Progenitor cell of endocrine pancreas (in vitro differentiated cells): Measurements from ENCODE around the gene RALGAPB. TPM values are rescaled to one million over a fixed set of nuclear protein-coding genes. Genes with fewer than 3 reads are reported as not detected.

ENCODE experiments used
- DNase-seq: peaks from one replicate; pipeline ENCODE4 v3.0.0; 2021; ENCODE audit warnings: low spot score; ENCODE audit not compliant: unreplicated experiment
- H3K27ac Mint-ChIP-seq: 2 replicates; pipeline ENCODE4 v1.8.0; 2021; ENCODE audit warnings: mild to moderate bottlenecking, moderate library complexity, mixed read lengths
- H3K27me3 Mint-ChIP-seq: 2 replicates; pipeline ENCODE4 v1.8.0; 2021; ENCODE audit warnings: mixed read lengths
- H3K36me3 Mint-ChIP-seq: 2 replicates; pipeline ENCODE4 v1.8.0; 2022; ENCODE audit warnings: mixed read lengths; ENCODE audit not compliant: insufficient read depth
- H3K4me1 Mint-ChIP-seq: 2 replicates; pipeline ENCODE4 v1.8.0; 2021; ENCODE audit warnings: low read depth, mixed read lengths
- H3K4me3 Mint-ChIP-seq: 2 replicates; pipeline ENCODE4 v1.8.0; 2021; ENCODE audit warnings: low read depth, mild to moderate bottlenecking, moderate library complexity, mixed read lengths
- H3K9me3 Mint-ChIP-seq: 2 replicates; pipeline ENCODE4 v1.8.0; 2021; ENCODE audit warnings: low read depth, mixed read lengths
- total RNA-seq: library from RNA; stranded (reverse); gene quantifications from 2 replicates; pipeline ENCODE4 v1.2.1, GENCODE V29; 2021
- TF ChIP-seq, protein P1 (sequence below): fragments of 200-600 bp; sonication (generic); IDR thresholded peaks from one replicate; pipeline ENCODE4 v1.5.0; 2021; ENCODE audit warnings: antibody characterized with exemption, mild to moderate bottlenecking; ENCODE audit not compliant: unreplicated experiment

RALGAPB gene
- total RNA-seq, 1 donor from 2014 or later = 42.3 TPM

- Mint-ChIP-seq H3K27ac (no peak overlapping the region), H3K27me3 (no peaks in the 10 kb centered on the region), H3K4me1 (no peaks in the 10 kb centered on the region), H3K9me3 (no peaks in the 10 kb centered on the region), H3K4me3 (no peak overlapping the region), H3K36me3 (peaks cover 24% of the 10 kb centered on the region)
- no peak for DNase-seq
- TF ChIP-seq, protein P1, sequence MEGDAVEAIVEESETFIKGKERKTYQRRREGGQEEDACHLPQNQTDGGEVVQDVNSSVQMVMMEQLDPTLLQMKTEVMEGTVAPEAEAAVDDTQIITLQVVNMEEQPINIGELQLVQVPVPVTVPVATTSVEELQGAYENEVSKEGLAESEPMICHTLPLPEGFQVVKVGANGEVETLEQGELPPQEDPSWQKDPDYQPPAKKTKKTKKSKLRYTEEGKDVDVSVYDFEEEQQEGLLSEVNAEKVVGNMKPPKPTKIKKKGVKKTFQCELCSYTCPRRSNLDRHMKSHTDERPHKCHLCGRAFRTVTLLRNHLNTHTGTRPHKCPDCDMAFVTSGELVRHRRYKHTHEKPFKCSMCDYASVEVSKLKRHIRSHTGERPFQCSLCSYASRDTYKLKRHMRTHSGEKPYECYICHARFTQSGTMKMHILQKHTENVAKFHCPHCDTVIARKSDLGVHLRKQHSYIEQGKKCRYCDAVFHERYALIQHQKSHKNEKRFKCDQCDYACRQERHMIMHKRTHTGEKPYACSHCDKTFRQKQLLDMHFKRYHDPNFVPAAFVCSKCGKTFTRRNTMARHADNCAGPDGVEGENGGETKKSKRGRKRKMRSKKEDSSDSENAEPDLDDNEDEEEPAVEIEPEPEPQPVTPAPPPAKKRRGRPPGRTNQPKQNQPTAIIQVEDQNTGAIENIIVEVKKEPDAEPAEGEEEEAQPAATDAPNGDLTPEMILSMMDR = no peak
These were observed 82.3 kb downstream of the RALGAPB start for GRCh38 chr20:38554986-38555385.

- TF ChIP-seq, protein P1 = no peak
- DNase-seq = no peak
- H3K27me3 Mint-ChIP-seq = no peaks in the 10 kb centered on the region
- no peaks in the 10 kb centered on the region for H3K9me3 Mint-ChIP-seq
- H3K36me3 Mint-ChIP-seq = peaks cover 26% of the 10 kb centered on the region
- no peak overlapping the region for H3K27ac Mint-ChIP-seq
- no peaks in the 10 kb centered on the region for H3K4me1 Mint-ChIP-seq
- no peak overlapping the region for H3K4me3 Mint-ChIP-seq
These were observed 82.8 kb downstream of the RALGAPB start for GRCh38 chr20:38555395-38555794.

DNA sequence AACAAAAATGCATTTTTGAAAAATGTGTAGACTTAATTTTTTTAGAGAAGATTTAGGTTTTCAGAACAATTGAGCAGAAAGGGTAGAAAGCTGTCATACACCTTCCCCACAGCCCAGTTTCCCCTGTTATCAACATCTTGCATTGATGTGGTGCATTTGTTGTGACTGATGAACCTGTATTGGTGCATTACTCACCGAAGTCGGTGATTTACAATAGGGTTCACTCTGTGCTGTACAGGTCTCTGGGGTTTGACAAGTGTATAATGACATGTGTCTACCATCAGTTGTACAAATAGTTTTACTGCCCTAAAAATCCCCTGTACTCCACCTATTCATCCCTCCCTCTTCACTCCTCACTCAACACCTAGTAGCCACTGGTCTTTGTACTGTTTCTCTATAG is 84.5 kb downstream of the RALGAPB start:
- no peak overlapping the region for H3K4me3 Mint-ChIP-seq
- no peak for DNase-seq
- H3K27me3 Mint-ChIP-seq = no peaks in the 10 kb centered on the region
- no peaks in the 10 kb centered on the region for H3K9me3 Mint-ChIP-seq
- H3K4me1 Mint-ChIP-seq = no peaks in the 10 kb centered on the region
- peaks cover 30% of the 10 kb centered on the region for H3K36me3 Mint-ChIP-seq
- no peak overlapping the region for H3K27ac Mint-ChIP-seq
- TF ChIP-seq, protein P1 = no peak

- no peak for DNase-seq
- H3K27me3 Mint-ChIP-seq = no peaks in the 10 kb centered on the region
- H3K36me3 Mint-ChIP-seq = peaks cover 32% of the 10 kb centered on the region
- H3K27ac Mint-ChIP-seq = no peak overlapping the region
- TF ChIP-seq, protein P1 = no peak
- no peak overlapping the region for H3K4me3 Mint-ChIP-seq
- no peaks in the 10 kb centered on the region for H3K9me3 Mint-ChIP-seq
- H3K4me1 Mint-ChIP-seq = no peaks in the 10 kb centered on the region
These were observed 86.1 kb downstream of the RALGAPB start for GRCh38 chr20:38558596-38559360.

GRCh38 chr20:38559764-38560163 is 87.1 kb downstream of the RALGAPB start:
- no peaks in the 10 kb centered on the region for H3K9me3 Mint-ChIP-seq
- no peak overlapping the region for H3K4me3 Mint-ChIP-seq
- no peak overlapping the region for H3K27ac Mint-ChIP-seq
- H3K36me3 Mint-ChIP-seq = peaks cover 30% of the 10 kb centered on the region
- no peaks in the 10 kb centered on the region for H3K27me3 Mint-ChIP-seq
- DNase-seq = no peak
- no peaks in the 10 kb centered on the region for H3K4me1 Mint-ChIP-seq
- TF ChIP-seq, protein P1 = no peak
